GM23338 (cell line): Measurements from ENCODE around the gene JMJD7. TPM values are rescaled to one million over a fixed set of nuclear protein-coding genes. Genes with fewer than 3 reads are reported as not detected.

Experiments used
- ATAC-seq: fragments of 200-7000 bp; cut with Tn5 transposase; 3 replicates; pipeline ENCODE4 v1.9.1; 2020
- DNase-seq: peaks from one replicate; pipeline ENCODE4 v3.0.0-alpha.2; 2015; ENCODE audit warnings: low spot score
- H2AFZ ChIP-seq: fragments of 200-600 bp; sonication (generic); 2 replicates; pipeline ENCODE4 v1.8.0; 2016; ENCODE audit warnings: antibody characterized with exemption, mild to moderate bottlenecking, moderate library complexity
- H3F3A ChIP-seq: fragments of 200-600 bp; sonication (generic); replicated peaks from 2 replicates; pipeline ENCODE4 v1.8.0; 2017; ENCODE audit warnings: antibody characterized with exemption, mixed run types, low read depth
- H3K27ac ChIP-seq: fragments of 200-600 bp; sonication (generic); 2 replicates; pipeline ENCODE4 v1.6.1; 2016; ENCODE audit warnings: low read depth
- H3K27me3 ChIP-seq: fragments of 200-600 bp; sonication (generic); 2 replicates; pipeline ENCODE4 v1.8.0; 2016; ENCODE audit warnings: mild to moderate bottlenecking, mixed run types, moderate library complexity; ENCODE audit not compliant: insufficient read depth
- H3K36me3 ChIP-seq: fragments of 200-600 bp; sonication (generic); 2 replicates; pipeline ENCODE4 v1.8.0; 2016; ENCODE audit warnings: mild to moderate bottlenecking; ENCODE audit not compliant: insufficient read depth
- H3K4me1 ChIP-seq: fragments of 200-600 bp; sonication (generic); 2 replicates; pipeline ENCODE4 v1.8.0; 2016; ENCODE audit warnings: mild to moderate bottlenecking, moderate library complexity; ENCODE audit not compliant: insufficient read depth
- H3K4me2 ChIP-seq: fragments of 200-600 bp; sonication (generic); 2 replicates; pipeline ENCODE4 v1.7.1; 2017; ENCODE audit warnings: mixed run types
- H3K4me3 ChIP-seq: fragments of 200-600 bp; sonication (generic); 2 replicates; pipeline ENCODE4 v1.6.1; 2016; ENCODE audit warnings: mixed run types
- H3K79me2 ChIP-seq: fragments of 200-600 bp; sonication (generic); replicated peaks from 2 replicates; pipeline ENCODE4 v1.8.0; 2017; ENCODE audit warnings: mild to moderate bottlenecking; ENCODE audit not compliant: insufficient read depth
- H3K9me2 ChIP-seq: fragments of 200-600 bp; sonication (generic); 2 replicates; pipeline ENCODE4 v1.8.0; 2017; ENCODE audit not compliant: insufficient read depth
- H4K20me1 ChIP-seq: fragments of 200-600 bp; sonication (generic); replicated peaks from 2 replicates; pipeline ENCODE4 v1.8.0; 2017; ENCODE audit warnings: mild to moderate bottlenecking; ENCODE audit not compliant: insufficient read depth
- H3K27ac Mint-ChIP-seq: 2 replicates; pipeline ENCODE4 v1.8.0; 2020; ENCODE audit warnings: inconsistent platforms, mild to moderate bottlenecking, moderate library complexity, mixed read lengths
- H3K27me3 Mint-ChIP-seq: 3 replicates; pipeline ENCODE4 v1.8.0; 2022; ENCODE audit warnings: low read depth, mild to moderate bottlenecking, moderate library complexity, mixed read lengths, inconsistent platforms; ENCODE audit not compliant: insufficient read depth, poor library complexity
- H3K36me3 Mint-ChIP-seq: 3 replicates; pipeline ENCODE4 v1.8.0; 2021; ENCODE audit warnings: low read depth, mild to moderate bottlenecking, inconsistent platforms, moderate library complexity, mixed read lengths
- H3K4me1 Mint-ChIP-seq: 3 replicates; pipeline ENCODE4 v1.8.0; 2020; ENCODE audit warnings: mild to moderate bottlenecking, inconsistent platforms, mixed read lengths
- H3K4me3 Mint-ChIP-seq: 3 replicates; pipeline ENCODE4 v1.8.0; 2021; ENCODE audit warnings: moderate library complexity, mild to moderate bottlenecking, inconsistent platforms, mixed read lengths
- H3K9me3 Mint-ChIP-seq: 3 replicates; pipeline ENCODE4 v1.8.0; 2020; ENCODE audit warnings: moderate library complexity, mild to moderate bottlenecking, inconsistent platforms, mixed read lengths
- CREB1 ChIP-seq: fragments of 250-450 bp; sonication (Bioruptor Pico); IDR thresholded peaks from 2 replicates; pipeline ENCODE4 v1.5.0; 2020; ENCODE audit warnings: low read depth, mild to moderate bottlenecking, moderate library complexity
- CTCF ChIP-seq, 2 experiments: fragments of 200-600 bp in 1 of 2; sonication (generic) in 1 of 2; conservative IDR thresholded peaks; 2 replicates each; pipeline versions ENCODE4 v1.5.1 to v1.6.1; 2016 to 2017; ENCODE audit warnings: antibody characterized with exemption in 2 of 2, low read depth in 2 of 2, mild to moderate bottlenecking in 2 of 2, moderate library complexity in 1 of 2
- EZH2 ChIP-seq: fragments of 200-600 bp; sonication (generic); IDR thresholded peaks from one replicate; pipeline ENCODE4 v1.8.0; 2017; ENCODE audit warnings: antibody characterized with exemption, mild to moderate bottlenecking, low read depth; ENCODE audit not compliant: unreplicated experiment
- EZH2phosphoT487 ChIP-seq: fragments of 200-600 bp; sonication (generic); IDR thresholded peaks from one replicate; pipeline ENCODE4 v1.8.1; 2018; ENCODE audit warnings: antibody characterized with exemption; ENCODE audit not compliant: unreplicated experiment
- JUNB ChIP-seq: IDR thresholded peaks from one replicate; pipeline ENCODE4 v1.6.1; 2016; ENCODE audit warnings: antibody characterized with exemption; ENCODE audit not compliant: unreplicated experiment
- NANOG ChIP-seq: IDR thresholded peaks from 2 replicates; pipeline ENCODE4 v1.6.1; 2016; ENCODE audit warnings: antibody characterized with exemption, borderline replicate concordance
- STAT1 ChIP-seq: IDR thresholded peaks from one replicate; pipeline ENCODE4 v1.6.1; 2016; ENCODE audit warnings: antibody characterized with exemption; ENCODE audit not compliant: unreplicated experiment
- ZNF331 ChIP-seq: fragments of 250-450 bp; sonication (Bioruptor Pico); IDR thresholded peaks from 2 replicates; pipeline ENCODE4 v1.5.0; 2020; ENCODE audit warnings: low read depth, mild to moderate bottlenecking, moderate library complexity
- polyA plus RNA-seq: library from polyadenylated mRNA; unstranded; fragments of >200 nt; fragmentation: Nextera tagmentation; extraction: Ambion mirVana; gene quantifications from 2 replicates; pipeline ENCODE4 v1.2.1, GENCODE V29; 2016
- total RNA-seq: library from RNA; depleted of rRNA; stranded (reverse); fragments of >200 nt; shearing (Covaris generic); gene quantifications from 2 replicates; pipeline ENCODE4 v1.2.3, GENCODE V29; 2014
- TF ChIP-seq, protein P1 (sequence below): IDR thresholded peaks from 2 replicates; pipeline ENCODE4 v1.6.1; 2016; ENCODE audit warnings: antibody characterized with exemption
- TF ChIP-seq, protein P2 (sequence below): IDR thresholded peaks from one replicate; pipeline ENCODE4 v1.6.1; 2018; ENCODE audit warnings: antibody characterized with exemption; ENCODE audit not compliant: unreplicated experiment

Gene JMJD7
- total and polyA plus RNA-seq, 2 experiments from 2014 or later = 8.5 to 9.2 TPM

DNA sequence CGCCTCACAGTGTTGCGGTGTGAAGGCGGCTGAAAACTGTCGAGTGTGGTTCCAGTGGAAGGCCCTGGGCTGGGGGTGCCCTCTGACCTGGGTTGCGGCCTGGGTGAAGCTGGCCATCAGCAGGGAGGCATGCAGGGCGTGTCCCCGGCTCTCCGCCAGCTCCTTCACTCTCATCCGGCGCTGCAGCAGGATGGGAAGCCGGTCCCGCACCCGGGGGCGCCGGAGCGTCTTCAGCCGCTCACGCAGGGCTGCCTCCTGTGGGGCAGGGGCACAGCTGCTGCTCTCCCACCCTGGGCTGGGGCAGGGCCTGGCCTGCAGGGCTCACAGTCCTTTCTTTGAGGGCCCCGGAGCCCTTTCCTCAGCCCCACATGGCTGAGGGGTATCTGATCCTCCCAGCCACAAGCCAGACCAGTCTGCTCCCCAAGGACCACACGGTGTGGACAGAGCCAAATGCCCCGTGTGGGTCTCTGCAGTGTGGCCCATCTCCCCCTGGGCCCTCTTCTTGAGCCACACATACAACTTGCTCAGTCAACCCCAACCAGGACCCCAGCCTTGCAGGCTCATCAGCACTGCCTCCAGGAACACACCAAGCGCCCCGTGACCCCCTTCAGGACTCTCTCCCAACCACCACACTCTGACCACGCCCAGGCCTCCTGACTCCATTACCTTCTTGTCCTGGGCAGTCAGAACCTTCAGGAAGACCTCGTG is 39.1 kb downstream of the JMJD7 start (continued):
- TF ChIP-seq STAT1 = no peak

- Histone ChIP-seq H3K9me2 (no peaks in the 10 kb centered on the region), H3K79me2 (no peaks in the 10 kb centered on the region), H3K4me2 (no peak overlapping the region), H3F3A (no peaks in the 10 kb centered on the region), H3K4me3 (no peak overlapping the region), H4K20me1 (no peaks in the 10 kb centered on the region), H2AFZ (no peak overlapping the region), H3K27me3 (no peaks in the 10 kb centered on the region), H3K4me1 (no peaks in the 10 kb centered on the region), H3K27ac (no peak overlapping the region), H3K36me3 (no peaks in the 10 kb centered on the region)
- H3K36me3 Mint-ChIP-seq = no peaks in the 10 kb centered on the region; the same call in 2 of the 3 replicates
- no peak overlapping the region for H3K27ac Mint-ChIP-seq
- peaks cover 15% of the 10 kb centered on the region for H3K27me3 Mint-ChIP-seq
- H3K4me1 Mint-ChIP-seq = peaks cover 8% of the 10 kb centered on the region
- no peak for ATAC-seq
- H3K4me3 Mint-ChIP-seq = no peak overlapping the region
- no peaks in the 10 kb centered on the region for H3K9me3 Mint-ChIP-seq
- no peak for DNase-seq
- TF ChIP-seq, protein P1, sequence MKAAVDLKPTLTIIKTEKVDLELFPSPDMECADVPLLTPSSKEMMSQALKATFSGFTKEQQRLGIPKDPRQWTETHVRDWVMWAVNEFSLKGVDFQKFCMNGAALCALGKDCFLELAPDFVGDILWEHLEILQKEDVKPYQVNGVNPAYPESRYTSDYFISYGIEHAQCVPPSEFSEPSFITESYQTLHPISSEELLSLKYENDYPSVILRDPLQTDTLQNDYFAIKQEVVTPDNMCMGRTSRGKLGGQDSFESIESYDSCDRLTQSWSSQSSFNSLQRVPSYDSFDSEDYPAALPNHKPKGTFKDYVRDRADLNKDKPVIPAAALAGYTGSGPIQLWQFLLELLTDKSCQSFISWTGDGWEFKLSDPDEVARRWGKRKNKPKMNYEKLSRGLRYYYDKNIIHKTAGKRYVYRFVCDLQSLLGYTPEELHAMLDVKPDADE = no peak
- TF ChIP-seq NANOG (no peak), ZNF331 (no peak)
Observed at GRCh38 chr15:41868321-41868720, 40.4 kb downstream of the JMJD7 start.

GRCh38 chr15:41869770-41870688 is 42.1 kb downstream of the JMJD7 start:
- no peaks in the 10 kb centered on the region for H3F3A ChIP-seq
- Mint-ChIP-seq H3K27me3 (peaks cover 15% of the 10 kb centered on the region), H3K9me3 (no peaks in the 10 kb centered on the region)
- TF ChIP-seq JUNB (no peak), CTCF (conservative IDR thresholded peaks at IDR 0.05; ENCODE audit: low read depth in 2 of 2) (no peak), EZH2 (no peak), CREB1 (CRISPR knock-in tag) (no peak), EZH2phosphoT487 (no peak)
- TF ChIP-seq, protein P2, sequence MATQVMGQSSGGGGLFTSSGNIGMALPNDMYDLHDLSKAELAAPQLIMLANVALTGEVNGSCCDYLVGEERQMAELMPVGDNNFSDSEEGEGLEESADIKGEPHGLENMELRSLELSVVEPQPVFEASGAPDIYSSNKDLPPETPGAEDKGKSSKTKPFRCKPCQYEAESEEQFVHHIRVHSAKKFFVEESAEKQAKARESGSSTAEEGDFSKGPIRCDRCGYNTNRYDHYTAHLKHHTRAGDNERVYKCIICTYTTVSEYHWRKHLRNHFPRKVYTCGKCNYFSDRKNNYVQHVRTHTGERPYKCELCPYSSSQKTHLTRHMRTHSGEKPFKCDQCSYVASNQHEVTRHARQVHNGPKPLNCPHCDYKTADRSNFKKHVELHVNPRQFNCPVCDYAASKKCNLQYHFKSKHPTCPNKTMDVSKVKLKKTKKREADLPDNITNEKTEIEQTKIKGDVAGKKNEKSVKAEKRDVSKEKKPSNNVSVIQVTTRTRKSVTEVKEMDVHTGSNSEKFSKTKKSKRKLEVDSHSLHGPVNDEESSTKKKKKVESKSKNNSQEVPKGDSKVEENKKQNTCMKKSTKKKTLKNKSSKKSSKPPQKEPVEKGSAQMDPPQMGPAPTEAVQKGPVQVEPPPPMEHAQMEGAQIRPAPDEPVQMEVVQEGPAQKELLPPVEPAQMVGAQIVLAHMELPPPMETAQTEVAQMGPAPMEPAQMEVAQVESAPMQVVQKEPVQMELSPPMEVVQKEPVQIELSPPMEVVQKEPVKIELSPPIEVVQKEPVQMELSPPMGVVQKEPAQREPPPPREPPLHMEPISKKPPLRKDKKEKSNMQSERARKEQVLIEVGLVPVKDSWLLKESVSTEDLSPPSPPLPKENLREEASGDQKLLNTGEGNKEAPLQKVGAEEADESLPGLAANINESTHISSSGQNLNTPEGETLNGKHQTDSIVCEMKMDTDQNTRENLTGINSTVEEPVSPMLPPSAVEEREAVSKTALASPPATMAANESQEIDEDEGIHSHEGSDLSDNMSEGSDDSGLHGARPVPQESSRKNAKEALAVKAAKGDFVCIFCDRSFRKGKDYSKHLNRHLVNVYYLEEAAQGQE = no peak

More at GRCh38 chr15:41869770-41870688, 42.1 kb downstream of the JMJD7 start:
- H2AFZ ChIP-seq = no peak overlapping the region
- peaks cover under 1% of the 10 kb centered on the region; the same call in 2 of the 3 replicates for H3K4me1 Mint-ChIP-seq
- H3K27me3 ChIP-seq = no peaks in the 10 kb centered on the region
- H3K4me1 ChIP-seq = no peaks in the 10 kb centered on the region
- no peak for DNase-seq
- H3K36me3 ChIP-seq = no peaks in the 10 kb centered on the region
- H3K4me3 Mint-ChIP-seq = no peak overlapping the region
- no peak overlapping the region for H3K27ac Mint-ChIP-seq
- H3K4me2 ChIP-seq = no peak overlapping the region
- H3K4me3 ChIP-seq = no peak overlapping the region
- H3K79me2 ChIP-seq = no peaks in the 10 kb centered on the region
- no peaks in the 10 kb centered on the region for H4K20me1 ChIP-seq
- no peaks in the 10 kb centered on the region; the same call in 2 of the 3 replicates for H3K36me3 Mint-ChIP-seq
- peak; percentile 15; the same call in 2 of the 3 replicates for ATAC-seq
- no peaks in the 10 kb centered on the region for H3K9me2 ChIP-seq
- no peak overlapping the region for H3K27ac ChIP-seq
